Ascending aorta (tissue), 2 donors: ENCODE data around the gene CYP2C18. TPM values are rescaled to one million over a fixed set of nuclear protein-coding genes. Genes with fewer than 3 reads are reported as not detected.

ENCODE experiments used
- DNase-seq, 2 donors: peaks; one replicate each; pipeline ENCODE4 v3.0.0-alpha.2; 2019; ENCODE audit warnings: low spot score in 2 of 2
- H3K27ac ChIP-seq, 2 donors: fragments of 200-600 bp; sonication (generic); one replicate each; pipeline ENCODE4 v1.5.1; 2016 to 2017; ENCODE audit warnings: mild to moderate bottlenecking in 1 of 2
- H3K27me3 ChIP-seq: fragments of 200-600 bp; sonication (generic); one replicate; pipeline ENCODE4 v1.5.1; 2017
- H3K36me3 ChIP-seq, 2 donors: fragments of 200-600 bp; sonication (generic); one replicate each; pipeline ENCODE4 v1.5.1; 2016
- H3K4me1 ChIP-seq, 2 donors: fragments of 200-600 bp; sonication (generic); one replicate each; pipeline ENCODE4 v1.5.1; 2016 to 2017; ENCODE audit warnings: mild to moderate bottlenecking in 1 of 2
- H3K4me3 ChIP-seq, 2 donors: fragments of 200-600 bp; sonication (generic); one replicate each; pipeline ENCODE4 v1.5.1; 2016 to 2017; ENCODE audit warnings: mild to moderate bottlenecking in 1 of 2
- H3K9me3 ChIP-seq, 2 donors: fragments of 200-600 bp; sonication (generic); one replicate each; pipeline ENCODE4 v1.5.1; 2016
- intact Hi-C: fragments of 100-400 bp; cut with DNase I; formaldehyde crosslinking; loops from one replicate; pipeline ENCODE4 v1.15.1; 2023
- total RNA-seq: library from RNA; depleted of rRNA; stranded (reverse); fragments of >200 nt; gene quantifications from one replicate; pipeline ENCODE4 v1.1.0, GENCODE V29; 2016
- TF ChIP-seq, protein P1 (sequence below), 3 experiments: fragments of 200-600 bp in 2 of 3; fragments of 450-650 bp in 1 of 3; sonication (generic) in 2 of 3; IDR thresholded peaks; one replicate each; pipeline ENCODE4 v1.5.1; 2016 to 2019; ENCODE audit warnings: antibody characterized with exemption in 3 of 3, mild to moderate bottlenecking in 1 of 3, moderate library complexity in 1 of 3

The CYP2C18 gene
- total RNA-seq, 1 donor from 2014 or later: not detected

DNA sequence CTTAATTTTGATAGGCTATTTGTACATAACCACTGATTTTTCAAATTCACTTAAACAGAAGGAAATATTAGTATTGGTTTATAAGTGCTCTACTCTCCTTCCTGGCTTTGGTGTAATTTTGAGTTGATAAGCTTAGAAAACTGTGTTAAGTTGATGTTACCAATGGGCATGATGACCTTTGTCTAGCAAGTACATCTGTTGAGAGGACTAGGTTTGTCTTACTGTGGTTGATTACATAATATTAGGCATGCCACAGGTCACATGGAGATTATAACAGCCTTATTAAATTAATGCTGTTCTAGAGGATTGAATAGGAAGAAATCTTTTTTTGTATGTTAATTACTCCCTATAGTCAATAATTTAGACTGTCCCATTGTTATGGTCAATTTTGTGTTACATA is 27.0 kb downstream of the CYP2C18 start:
- Histone ChIP-seq H3K27me3 (no peaks in the 10 kb centered on the region), H3K27ac (no peak overlapping the region), H3K4me1 (no peaks in the 10 kb centered on the region), H3K36me3 (no peaks in the 10 kb centered on the region), H3K4me3 (no peak overlapping the region), H3K9me3 (no peaks in the 10 kb centered on the region)
- DNase-seq: no peak
- TF ChIP-seq, protein P1, sequence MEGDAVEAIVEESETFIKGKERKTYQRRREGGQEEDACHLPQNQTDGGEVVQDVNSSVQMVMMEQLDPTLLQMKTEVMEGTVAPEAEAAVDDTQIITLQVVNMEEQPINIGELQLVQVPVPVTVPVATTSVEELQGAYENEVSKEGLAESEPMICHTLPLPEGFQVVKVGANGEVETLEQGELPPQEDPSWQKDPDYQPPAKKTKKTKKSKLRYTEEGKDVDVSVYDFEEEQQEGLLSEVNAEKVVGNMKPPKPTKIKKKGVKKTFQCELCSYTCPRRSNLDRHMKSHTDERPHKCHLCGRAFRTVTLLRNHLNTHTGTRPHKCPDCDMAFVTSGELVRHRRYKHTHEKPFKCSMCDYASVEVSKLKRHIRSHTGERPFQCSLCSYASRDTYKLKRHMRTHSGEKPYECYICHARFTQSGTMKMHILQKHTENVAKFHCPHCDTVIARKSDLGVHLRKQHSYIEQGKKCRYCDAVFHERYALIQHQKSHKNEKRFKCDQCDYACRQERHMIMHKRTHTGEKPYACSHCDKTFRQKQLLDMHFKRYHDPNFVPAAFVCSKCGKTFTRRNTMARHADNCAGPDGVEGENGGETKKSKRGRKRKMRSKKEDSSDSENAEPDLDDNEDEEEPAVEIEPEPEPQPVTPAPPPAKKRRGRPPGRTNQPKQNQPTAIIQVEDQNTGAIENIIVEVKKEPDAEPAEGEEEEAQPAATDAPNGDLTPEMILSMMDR (IDR thresholded peaks at IDR 0.05): no peak
- intact Hi-C loops: no loop called here

DNA sequence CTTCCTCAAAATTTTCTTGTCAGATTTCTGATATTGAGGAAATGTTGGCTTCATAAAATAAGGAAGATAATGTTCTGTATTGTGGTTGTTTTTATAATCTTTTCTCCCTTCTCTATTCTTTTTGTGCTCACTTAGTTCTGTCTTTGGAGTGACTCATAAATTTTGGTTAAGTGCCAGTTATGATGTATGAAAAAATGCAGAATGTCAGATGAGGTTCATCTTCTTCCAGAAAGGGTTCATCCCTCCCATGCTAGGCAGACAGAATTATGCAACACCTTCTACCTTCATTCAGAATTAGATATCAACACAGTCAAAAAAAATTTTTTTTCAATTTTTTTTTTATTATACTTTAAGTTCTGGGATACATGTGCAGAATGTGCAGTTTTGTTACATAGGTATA is 42.3 kb downstream of the CYP2C18 start:
- intact Hi-C loops: no loop called here
- Histone ChIP-seq H3K36me3 (no peaks in the 10 kb centered on the region), H3K4me1 (no peaks in the 10 kb centered on the region), H3K4me3 (no peak overlapping the region), H3K9me3 (no peaks in the 10 kb centered on the region), H3K27me3 (no peaks in the 10 kb centered on the region), H3K27ac (no peak overlapping the region)
- TF ChIP-seq, protein P1 (IDR thresholded peaks at IDR 0.05): no peak
- DNase-seq: no peak

DNA sequence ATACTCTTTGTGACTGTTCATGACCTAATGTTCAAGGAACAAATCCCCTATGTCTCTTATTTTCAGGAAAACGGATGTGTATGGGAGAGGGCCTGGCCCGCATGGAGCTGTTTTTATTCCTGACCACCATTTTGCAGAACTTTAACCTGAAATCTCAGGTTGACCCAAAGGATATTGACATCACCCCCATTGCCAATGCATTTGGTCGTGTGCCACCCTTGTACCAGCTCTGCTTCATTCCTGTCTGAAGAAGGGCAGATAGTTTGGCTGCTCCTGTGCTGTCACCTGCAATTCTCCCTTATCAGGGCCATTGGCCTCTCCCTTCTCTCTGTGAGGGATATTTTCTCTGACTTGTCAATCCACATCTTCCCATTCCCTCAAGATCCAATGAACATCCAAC is 51.7 kb downstream of the CYP2C18 start:
- H3K4me1 ChIP-seq: no peaks in the 10 kb centered on the region
- H3K4me3 ChIP-seq: no peak overlapping the region
- no peaks in the 10 kb centered on the region for H3K27me3 ChIP-seq

DNA sequence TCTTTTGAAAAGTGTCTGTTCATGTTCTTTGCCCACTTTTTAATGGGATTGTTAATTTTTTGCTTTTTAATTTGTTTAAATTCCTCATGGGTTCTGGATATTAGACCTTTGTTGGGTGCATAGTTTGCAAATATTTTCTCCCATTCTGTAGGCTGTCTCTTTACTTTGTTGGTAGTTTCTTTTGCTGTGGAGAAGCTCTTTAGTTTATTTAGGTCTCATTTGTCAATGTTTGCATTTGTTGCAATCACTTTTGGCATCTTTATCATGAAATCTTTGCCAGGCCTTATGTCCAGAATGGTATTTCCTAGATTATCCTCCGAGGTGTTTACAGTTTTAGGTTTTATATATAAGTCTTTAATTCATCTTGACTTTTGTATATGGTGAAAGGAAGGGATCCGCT is 55.1 kb downstream of the CYP2C18 start:
- Histone ChIP-seq H3K36me3 (no peaks in the 10 kb centered on the region), H3K4me3 (no peak overlapping the region), H3K27ac (no peak overlapping the region), H3K27me3 (no peaks in the 10 kb centered on the region), H3K9me3 (peaks cover 0 to 2% of the 10 kb centered on the region in 2 donors), H3K4me1 (no peaks in the 10 kb centered on the region)
- intact Hi-C loops: no loop called here
- DNase-seq: no peak
- TF ChIP-seq, protein P1 (IDR thresholded peaks at IDR 0.05): no peak

More for the DNA sequence above, 51.7 kb downstream of the CYP2C18 start:
- intact Hi-C loops: no loop called here
- Histone ChIP-seq H3K9me3 (no peaks in the 10 kb centered on the region), H3K36me3 (no peaks in the 10 kb centered on the region), H3K27ac (no peak overlapping the region)
- TF ChIP-seq, protein P1 (IDR thresholded peaks at IDR 0.05): no peak
- no peak for DNase-seq

DNA sequence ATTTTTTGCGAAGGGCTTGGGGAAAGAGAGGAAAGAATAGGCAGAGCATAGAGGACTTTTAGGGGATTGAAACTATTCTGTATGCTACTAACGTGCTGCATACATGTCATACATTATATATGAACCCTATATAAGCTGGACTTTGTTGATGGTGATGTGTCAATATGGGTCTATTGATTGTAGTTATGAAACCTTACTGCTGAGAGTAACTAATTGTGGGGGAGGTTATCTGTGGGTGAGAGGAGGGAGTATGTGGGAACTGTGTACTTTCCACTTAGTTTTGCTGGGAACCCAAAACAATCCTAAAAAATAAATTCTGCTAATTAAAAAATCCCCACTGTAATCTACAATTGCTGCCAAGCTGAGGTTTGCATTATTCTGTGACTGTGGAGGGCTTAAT is 63.6 kb downstream of the CYP2C18 start:
- Histone ChIP-seq H3K27me3 (no peaks in the 10 kb centered on the region), H3K9me3 (peaks cover 0 to 4% of the 10 kb centered on the region in 2 donors), H3K27ac (no peak overlapping the region), H3K36me3 (no peaks in the 10 kb centered on the region), H3K4me3 (no peak overlapping the region), H3K4me1 (no peaks in the 10 kb centered on the region)
- no peak for DNase-seq
- intact Hi-C loops: no loop called here
- TF ChIP-seq, protein P1 (IDR thresholded peaks at IDR 0.05): no peak

DNA sequence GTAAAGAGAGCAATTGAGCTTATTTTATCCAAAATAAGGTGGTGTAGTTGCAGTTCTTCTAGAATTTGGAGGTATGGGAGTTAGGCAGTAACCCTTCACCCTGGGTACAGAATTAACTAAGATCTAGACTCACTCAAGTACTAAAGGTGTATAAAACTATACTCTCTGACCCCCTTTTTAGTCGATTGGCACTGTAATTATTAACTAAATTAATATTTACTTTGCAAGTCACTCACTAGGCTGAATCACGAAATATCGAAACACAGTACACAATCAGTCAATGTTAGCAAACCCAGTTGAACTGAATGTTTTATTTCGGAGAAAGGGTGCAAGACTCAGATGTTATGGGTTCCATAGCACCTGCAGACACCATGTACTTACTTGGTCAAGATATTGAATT is 64.3 kb downstream of the CYP2C18 start:
- no peak for DNase-seq
- Histone ChIP-seq H3K4me1 (no peaks in the 10 kb centered on the region), H3K36me3 (no peaks in the 10 kb centered on the region), H3K27me3 (no peaks in the 10 kb centered on the region), H3K4me3 (no peak overlapping the region), H3K27ac (no peak overlapping the region), H3K9me3 (peaks cover 0 to 4% of the 10 kb centered on the region in 2 donors)
- intact Hi-C loops: no loop called here
- TF ChIP-seq, protein P1 (IDR thresholded peaks at IDR 0.05): no peak
